HFF-Myc (cell line): ENCODE measurements around the gene DENND1A.
"Not testable (repeated sequence)": the region's sequence is repeated elsewhere in the genome, so short reads cannot be mapped to it uniquely, and the experiment has no call there.

Experiments used
- DNase-seq: peaks from one replicate; pipeline ENCODE4 v3.0.0-alpha.2; 2011; ENCODE audit warnings: low read depth; ENCODE audit errors: extremely low read depth
- H3K4me3 ChIP-seq: replicated peaks from 2 replicates; pipeline ENCODE4 v1.5.1; 2011; ENCODE audit warnings: low read depth, mild to moderate bottlenecking, control low read depth, low read length
- TF ChIP-seq, protein P1 (sequence below): IDR thresholded peaks from 2 replicates; pipeline ENCODE4 v1.5.1; 2012; ENCODE audit warnings: mild to moderate bottlenecking, low read depth, low read length, control low read depth; ENCODE audit errors: missing control alignments

DENND1A gene

GRCh38 chr9:123823194-123823947, 106.6 kb downstream of the DENND1A start:
- TF ChIP-seq, protein P1, sequence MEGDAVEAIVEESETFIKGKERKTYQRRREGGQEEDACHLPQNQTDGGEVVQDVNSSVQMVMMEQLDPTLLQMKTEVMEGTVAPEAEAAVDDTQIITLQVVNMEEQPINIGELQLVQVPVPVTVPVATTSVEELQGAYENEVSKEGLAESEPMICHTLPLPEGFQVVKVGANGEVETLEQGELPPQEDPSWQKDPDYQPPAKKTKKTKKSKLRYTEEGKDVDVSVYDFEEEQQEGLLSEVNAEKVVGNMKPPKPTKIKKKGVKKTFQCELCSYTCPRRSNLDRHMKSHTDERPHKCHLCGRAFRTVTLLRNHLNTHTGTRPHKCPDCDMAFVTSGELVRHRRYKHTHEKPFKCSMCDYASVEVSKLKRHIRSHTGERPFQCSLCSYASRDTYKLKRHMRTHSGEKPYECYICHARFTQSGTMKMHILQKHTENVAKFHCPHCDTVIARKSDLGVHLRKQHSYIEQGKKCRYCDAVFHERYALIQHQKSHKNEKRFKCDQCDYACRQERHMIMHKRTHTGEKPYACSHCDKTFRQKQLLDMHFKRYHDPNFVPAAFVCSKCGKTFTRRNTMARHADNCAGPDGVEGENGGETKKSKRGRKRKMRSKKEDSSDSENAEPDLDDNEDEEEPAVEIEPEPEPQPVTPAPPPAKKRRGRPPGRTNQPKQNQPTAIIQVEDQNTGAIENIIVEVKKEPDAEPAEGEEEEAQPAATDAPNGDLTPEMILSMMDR: no peak
- DNase-seq: no peak

GRCh38 chr9:123821619-123822018, 108.3 kb downstream of the DENND1A start:
- no peak overlapping the region for H3K4me3 ChIP-seq
- TF ChIP-seq, protein P1: no peak
- no peak for DNase-seq

More at GRCh38 chr9:123823194-123823947, 106.6 kb downstream of the DENND1A start:
- H3K4me3 ChIP-seq: no peak overlapping the region

GRCh38 chr9:123820139-123820538, 109.8 kb downstream of the DENND1A start:
- TF ChIP-seq, protein P1: no peak
- no peak overlapping the region for H3K4me3 ChIP-seq
- no peak for DNase-seq

- H3K4me3 ChIP-seq: no peak overlapping the region
- TF ChIP-seq, protein P1: no peak
- DNase-seq: no peak
Observed at GRCh38 chr9:123816817-123817472, 113.0 kb downstream of the DENND1A start.

GRCh38 chr9:123815856-123816255, 114.1 kb downstream of the DENND1A start:
- H3K4me3 ChIP-seq, DNase-seq: not testable (repeated sequence)

DNA sequence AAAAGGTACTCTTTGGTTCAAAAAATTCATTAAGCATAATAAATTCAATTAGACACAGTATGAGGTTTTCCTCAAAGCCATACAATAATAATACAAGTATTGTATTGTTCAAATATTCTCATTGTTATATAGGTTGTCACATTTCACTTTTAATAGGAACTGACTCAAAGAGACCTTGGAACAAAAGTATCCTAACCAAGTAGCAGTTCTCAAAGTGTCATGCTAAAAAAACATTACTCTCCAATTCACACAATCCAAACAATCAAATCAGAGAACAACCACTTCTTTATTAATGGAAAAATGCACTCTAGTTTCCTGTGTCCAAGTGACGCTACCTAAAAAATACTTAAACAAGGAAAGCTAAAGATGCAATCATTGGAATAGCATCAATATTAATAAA, 115.4 kb downstream of the DENND1A start:
- TF ChIP-seq, protein P1: no peak
- no peak for DNase-seq
- no peak overlapping the region for H3K4me3 ChIP-seq

DNA sequence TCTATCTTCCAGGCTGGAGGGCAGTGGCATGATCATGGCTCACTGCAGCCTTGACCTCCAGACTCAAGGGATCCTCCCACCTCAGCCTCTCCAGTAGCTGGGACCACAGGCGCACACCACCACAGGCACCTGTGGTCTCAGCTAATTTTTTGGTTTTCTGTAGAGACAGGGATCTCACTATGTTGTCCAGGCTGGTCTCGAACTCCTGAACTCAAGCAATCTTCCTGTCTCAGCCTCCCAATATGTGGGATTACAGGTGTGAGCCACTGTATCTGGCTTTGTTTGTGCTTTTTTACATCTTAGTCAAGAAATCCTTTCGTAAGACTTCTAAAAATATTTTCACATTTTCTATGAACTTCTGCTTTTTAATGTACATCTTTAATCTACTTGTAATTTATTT, 116.9 kb downstream of the DENND1A start:
- H3K4me3 ChIP-seq: no peak overlapping the region
- DNase-seq: no peak
- TF ChIP-seq, protein P1: no peak
